Subcutaneous abdominal adipose tissue (tissue), 5 donors: ENCODE data around the gene DOCK7.
"Not testable (repeated sequence)": the region's sequence is repeated elsewhere in the genome, so short reads cannot be mapped to it uniquely, and the experiment has no call there.

Experiments used
- H3K27ac ChIP-seq: one replicate; pipeline ENCODE4 v1.7.0; 2013; ENCODE audit warnings: low read depth, mild to moderate bottlenecking, inconsistent platforms, low read length, moderate library complexity
- H3K27me3 ChIP-seq, 5 donors: one replicate each; pipeline ENCODE4 v1.7.0; 2013; ENCODE audit warnings: low read length in 5 of 5, inconsistent platforms in 1 of 5; ENCODE audit not compliant: control insufficient read depth in 5 of 5, insufficient read depth in 4 of 5
- H3K36me3 ChIP-seq, 5 donors: one replicate each; pipeline ENCODE4 v1.7.0; 2013; ENCODE audit warnings: low read length in 5 of 5; ENCODE audit not compliant: control insufficient read depth in 5 of 5, insufficient read depth in 5 of 5
- H3K4me1 ChIP-seq, 5 donors: one replicate each; pipeline ENCODE4 v1.7.0; 2013; ENCODE audit warnings: low read length in 5 of 5, mild to moderate bottlenecking in 3 of 5, moderate library complexity in 1 of 5; ENCODE audit not compliant: control insufficient read depth in 5 of 5, insufficient read depth in 5 of 5
- H3K4me3 ChIP-seq, 5 donors: one replicate each; pipeline ENCODE4 v1.7.0; 2013; ENCODE audit warnings: low read length in 5 of 5, low read depth in 1 of 5
- H3K9ac ChIP-seq, 5 donors: one replicate each; pipeline ENCODE4 v1.7.0; 2013; ENCODE audit warnings: low read length in 5 of 5, mild to moderate bottlenecking in 4 of 5, moderate library complexity in 3 of 5
- H3K9me3 ChIP-seq, 5 donors: one replicate each; pipeline ENCODE4 v1.7.0; 2013; ENCODE audit warnings: low read length in 5 of 5; ENCODE audit not compliant: control insufficient read depth in 5 of 5
- donor health status: healthy.
- donor health status: healthy.
- donor health status: healthy.
- donor health status: healthy.
- donor health status: healthy.

The DOCK7 gene

GRCh38 chr1:62694479-62694878 lies 6.3 kb upstream of the DOCK7 start:
- H3K36me3 ChIP-seq, H3K27ac ChIP-seq: not testable (repeated sequence)
- H3K4me1 ChIP-seq: peaks cover 0 to 11% (median 5%) of the 10 kb centered on the region in 5 donors

GRCh38 chr1:62693123-62693522 lies 4.9 kb upstream of the DOCK7 start:
- peaks cover 2 to 21% (median 13%) of the 10 kb centered on the region in 5 donors for H3K4me1 ChIP-seq
- no peaks in the 10 kb centered on the region for H3K9me3 ChIP-seq
- no peak overlapping the region for H3K4me3 ChIP-seq
- peaks cover 0 to 2% (median 0%) of the 10 kb centered on the region in 5 donors for H3K27me3 ChIP-seq
- no peak overlapping the region for H3K27ac ChIP-seq
- H3K36me3 ChIP-seq: no peaks in the 10 kb centered on the region
- no peak overlapping the region for H3K9ac ChIP-seq

More at GRCh38 chr1:62694479-62694878, 6.3 kb upstream of the DOCK7 start:
- not testable (repeated sequence) for H3K4me3 ChIP-seq, H3K9me3 ChIP-seq, H3K27me3 ChIP-seq, H3K9ac ChIP-seq

- H3K36me3 ChIP-seq: no peaks in the 10 kb centered on the region
- H3K9me3 ChIP-seq: no peaks in the 10 kb centered on the region
- no peak overlapping the region for H3K4me3 ChIP-seq
- H3K27ac ChIP-seq: no peak overlapping the region
- peaks cover 0 to 2% (median 0%) of the 10 kb centered on the region in 5 donors for H3K27me3 ChIP-seq
- no peak overlapping the region for H3K9ac ChIP-seq
- H3K4me1 ChIP-seq: peaks cover 2 to 33% (median 24%) of the 10 kb centered on the region in 5 donors
Observed at GRCh38 chr1:62691062-62691844, 3.1 kb upstream of the DOCK7 start.

GRCh38 chr1:62689524-62689923 lies 1.3 kb upstream of the DOCK7 start:
- Histone ChIP-seq H3K4me3 (no peak overlapping the region), H3K9ac (peak overlapping the region in 1 of 5 donors; percentile 3), H3K4me1 (peaks cover 2 to 42% (median 28%) of the 10 kb centered on the region in 5 donors), H3K36me3 (no peaks in the 10 kb centered on the region), H3K9me3 (no peaks in the 10 kb centered on the region), H3K27ac (peak overlapping the region; percentile 56), H3K27me3 (peaks cover 0 to 2% (median 0%) of the 10 kb centered on the region in 5 donors)

DNA sequence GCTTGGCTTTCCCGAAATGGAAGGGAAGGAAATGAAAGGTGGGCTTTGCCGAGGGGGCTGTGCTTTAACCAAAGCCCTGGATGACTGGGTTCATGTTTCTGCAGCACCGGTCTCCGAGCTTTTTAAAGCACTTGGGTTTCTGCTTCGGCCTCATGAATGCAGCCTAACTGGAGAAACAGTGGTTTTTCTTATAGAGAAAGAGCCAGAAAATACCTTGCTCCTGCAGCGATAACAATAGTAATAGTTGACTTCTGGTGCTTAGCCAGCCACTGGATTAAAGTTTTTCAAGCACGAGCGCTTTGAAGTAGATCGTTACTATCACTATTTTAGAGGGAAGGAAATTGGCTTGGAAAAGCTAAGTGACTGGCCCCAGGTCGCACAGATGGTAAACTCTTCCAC lies 500 bp upstream of the DOCK7 start:
- Histone ChIP-seq H3K9me3 (no peaks in the 10 kb centered on the region), H3K27ac (peak overlapping the region; percentile 59), H3K27me3 (peaks cover 0 to 2% (median 0%) of the 10 kb centered on the region in 5 donors), H3K4me3 (peak overlapping the region; percentile 59 to 90 (median 83)), H3K36me3 (no peaks in the 10 kb centered on the region), H3K9ac (peak overlapping the region in 4 of 5 donors; percentile 64 to 86 (median 74)), H3K4me1 (peaks cover 2 to 46% (median 28%) of the 10 kb centered on the region in 5 donors)

DNA sequence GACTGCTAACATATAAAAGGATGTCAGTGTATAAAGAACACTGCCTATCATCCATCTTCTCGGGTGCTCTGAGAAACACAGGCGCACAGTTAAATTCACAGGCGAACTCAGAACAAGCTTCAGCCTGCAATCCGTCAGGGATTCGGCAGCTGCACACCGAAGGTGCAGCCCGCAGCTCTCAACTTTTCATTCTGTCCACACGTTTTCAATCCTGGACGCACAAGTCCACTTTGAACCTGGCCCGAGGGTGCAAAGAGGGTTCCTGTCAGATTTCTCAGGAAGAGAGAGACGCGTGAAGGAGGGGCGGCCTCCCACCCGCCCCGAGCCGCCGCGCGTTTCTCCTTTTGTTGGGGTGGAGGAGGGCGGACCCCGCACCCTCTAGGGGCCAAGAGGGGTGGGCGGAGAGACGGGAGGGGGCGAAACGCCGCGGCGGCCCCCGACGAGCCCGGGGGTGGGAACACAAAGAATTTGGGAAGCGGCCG lies 724 bp downstream of the DOCK7 start:
- Histone ChIP-seq H3K36me3 (no peaks in the 10 kb centered on the region), H3K4me3 (peak overlapping the region; percentile 59 to 92 (median 83)), H3K9me3 (no peaks in the 10 kb centered on the region), H3K27ac (peak overlapping the region; percentile 54), H3K27me3 (no peaks in the 10 kb centered on the region), H3K4me1 (peaks cover 2 to 46% (median 28%) of the 10 kb centered on the region in 5 donors), H3K9ac (peak overlapping the region; percentile 17 to 79 (median 78))

- Histone ChIP-seq H3K27ac (peak overlapping the region; percentile 54), H3K9me3 (no peaks in the 10 kb centered on the region), H3K4me3 (peak overlapping the region in 4 of 5 donors; percentile 59 to 92 (median 86)), H3K4me1 (peaks cover 2 to 47% (median 32%) of the 10 kb centered on the region in 5 donors), H3K27me3 (no peaks in the 10 kb centered on the region), H3K9ac (peak overlapping the region in 3 of 5 donors; percentile 53 to 78 (median 78)), H3K36me3 (no peaks in the 10 kb centered on the region)
Observed at GRCh38 chr1:62686822-62687221, 1.4 kb downstream of the DOCK7 start.

GRCh38 chr1:62685431-62685859 lies 2.7 kb downstream of the DOCK7 start:
- H3K4me1 ChIP-seq: peaks cover under 1 to 47% (median 32%) of the 10 kb centered on the region in 5 donors
- H3K27ac ChIP-seq: no peak overlapping the region
- no peak overlapping the region for H3K9ac ChIP-seq

DNA sequence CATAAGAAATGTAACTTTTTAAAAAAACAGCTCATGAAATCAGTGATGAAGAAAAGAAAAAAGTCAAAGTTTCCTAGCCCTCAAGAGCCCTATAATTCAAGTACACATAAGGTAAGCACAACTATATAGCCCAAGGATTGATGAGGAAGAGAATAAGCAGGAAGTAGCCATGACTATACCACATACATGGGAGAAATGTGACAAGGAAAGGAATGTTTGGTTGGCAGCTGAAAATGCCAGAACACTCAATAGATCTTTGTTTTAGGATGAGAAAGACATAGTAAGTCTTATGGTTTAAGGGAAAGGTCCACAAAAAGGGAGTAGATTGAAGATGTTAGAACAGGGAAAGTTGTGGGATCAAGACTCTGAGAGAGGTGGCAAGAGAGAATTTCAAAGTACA lies 5.7 kb downstream of the DOCK7 start:
- no peaks in the 10 kb centered on the region for H3K9me3 ChIP-seq
- H3K9ac ChIP-seq: no peak overlapping the region

More at GRCh38 chr1:62685431-62685859, 2.7 kb downstream of the DOCK7 start:
- Histone ChIP-seq H3K9me3 (no peaks in the 10 kb centered on the region), H3K4me3 (no peak overlapping the region), H3K27me3 (no peaks in the 10 kb centered on the region), H3K36me3 (no peaks in the 10 kb centered on the region)

DNA sequence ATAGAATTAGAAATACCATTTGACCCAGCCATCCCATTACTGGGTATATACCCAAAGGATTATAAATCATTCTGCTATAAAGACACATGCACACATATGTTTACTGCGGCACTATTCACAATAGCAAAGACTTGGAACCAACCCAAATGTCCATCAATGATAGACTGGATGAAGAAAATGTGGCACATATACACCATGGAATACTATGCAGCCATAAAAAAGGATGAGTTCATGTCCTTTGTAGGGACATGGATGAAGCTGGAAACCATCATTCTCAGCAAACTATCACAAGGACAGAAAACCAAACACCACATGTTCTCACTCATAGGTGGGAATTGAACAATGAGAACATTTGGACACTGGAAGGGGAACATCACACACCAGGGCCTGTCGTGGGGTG lies 7.2 kb downstream of the DOCK7 start:
- not testable (repeated sequence) for H3K4me3 ChIP-seq, H3K9me3 ChIP-seq, H3K36me3 ChIP-seq, H3K27ac ChIP-seq, H3K27me3 ChIP-seq, H3K9ac ChIP-seq
- peaks cover 0 to 21% (median 12%) of the 10 kb centered on the region in 5 donors for H3K4me1 ChIP-seq

More for the DNA sequence above, 5.7 kb downstream of the DOCK7 start:
- H3K27ac ChIP-seq: no peak overlapping the region
- no peaks in the 10 kb centered on the region for H3K36me3 ChIP-seq
- no peak overlapping the region for H3K4me3 ChIP-seq
- no peaks in the 10 kb centered on the region for H3K27me3 ChIP-seq
- H3K4me1 ChIP-seq: peaks cover 0 to 29% (median 19%) of the 10 kb centered on the region in 5 donors
